Activated naive CD8-positive, alpha-beta T cell treated with anti-CD3 and anti-CD28 coated beads, Interleukin-2, amount 50 U/mL, for 16 hours (primary cell): Measurements from ENCODE around the gene CSNK1D.

Experiments used
- DNase-seq: peaks from one replicate; pipeline ENCODE4 v3.0.0-alpha.2; 2020; ENCODE audit warnings: low read depth, low spot score

Gene CSNK1D

GRCh38 chr17:82295472-82295814 lies 21.9 kb upstream of the CSNK1D start:
- no peak for DNase-seq

- DNase-seq, result no peak
These were observed 20.7 kb upstream of the CSNK1D start for GRCh38 chr17:82294064-82294773.

- peak; percentile 87 for DNase-seq
These were observed 19.0 kb upstream of the CSNK1D start for GRCh38 chr17:82292251-82293154.

- DNase-seq, result no peak
These were observed 18.2 kb upstream of the CSNK1D start for GRCh38 chr17:82291582-82292250.

- no peak for DNase-seq
These were observed 14.6 kb upstream of the CSNK1D start for GRCh38 chr17:82287868-82288801.

GRCh38 chr17:82287013-82287867 lies 13.7 kb upstream of the CSNK1D start:
- DNase-seq, result no peak

GRCh38 chr17:82285141-82285540 lies 11.6 kb upstream of the CSNK1D start:
- DNase-seq, result no peak

- no peak for DNase-seq
These were observed 9.8 kb upstream of the CSNK1D start for GRCh38 chr17:82283208-82283749.

- DNase-seq, result no peak
These were observed 9.0 kb upstream of the CSNK1D start for GRCh38 chr17:82282239-82283207.

GRCh38 chr17:82281502-82282238 lies 8.2 kb upstream of the CSNK1D start:
- DNase-seq, result no peak

GRCh38 chr17:82281076-82281475 lies 7.6 kb upstream of the CSNK1D start:
- DNase-seq, result no peak

- DNase-seq, result no peak
These were observed 7.0 kb upstream of the CSNK1D start for GRCh38 chr17:82280537-82280936.

GRCh38 chr17:82278786-82279391 lies 5.4 kb upstream of the CSNK1D start:
- no peak for DNase-seq

GRCh38 chr17:82278308-82278707 lies 4.8 kb upstream of the CSNK1D start:
- no peak for DNase-seq

GRCh38 chr17:82277851-82278250 lies 4.4 kb upstream of the CSNK1D start:
- DNase-seq, result no peak

GRCh38 chr17:82276938-82277337 lies 3.4 kb upstream of the CSNK1D start:
- no peak for DNase-seq

GRCh38 chr17:82275326-82275725 lies 1.8 kb upstream of the CSNK1D start:
- DNase-seq, result no peak
